ENCODE results near the gene PGM2L1. TPM values are rescaled to one million over a fixed set of nuclear protein-coding genes. Genes with fewer than 3 reads are reported as not detected.

Gene PGM2L1
- total RNA-seq, 4 donors from 2014 or later = 1.2 to 5.8 (median 3.0) TPM

Small RNA genes lying within 50 kb of the gene (small RNA-seq; reads per million reads assigned to genes)
- 0 reads per million in 2 donors for gene MIR548AL

Other genes starting within 250 kb of the PGM2L1 start
- gene C2CD3, start 227.4 kb downstream of the PGM2L1 start, total RNA-seq = 10 to 100 TPM; 16.8 to 50.3 (median 29.0) TPM
- gene PPME1, start 227.1 kb downstream of the PGM2L1 start, total RNA-seq = 10 to 100 TPM; 17.1 to 71.0 (median 29.7) TPM
- gene P4HA3, start 86.8 kb downstream of the PGM2L1 start, total RNA-seq = not detected
- gene KCNE3, start 69.1 kb upstream of the PGM2L1 start, total RNA-seq = 10 to 100 TPM; 13.5 to 86.0 (median 55.0) TPM
- gene LIPT2, start 95.3 kb upstream of the PGM2L1 start, total RNA-seq = 1 to 10 TPM in 3 of 4 donors, not detected in 1; 7.5 to 9.6 (median 7.9) TPM
- 10 to 100 TPM; 19.8 to 55.3 (median 34.2) TPM for gene POLD3, start 194.1 kb upstream of the PGM2L1 start, total RNA-seq